DMS 273 (cell line): Measurements from ENCODE around the gene RABGAP1L.
"Not testable (repeated sequence)": the region's sequence is repeated elsewhere in the genome, so short reads cannot be mapped to it uniquely, and the experiment has no call there.

Source experiments
- DNase-seq: peaks from one replicate; lab custom pipeline; 2025; ENCODE audit not compliant: unreplicated experiment; lab: John Stamatoyannopoulos, UW

Gene RABGAP1L

DNA sequence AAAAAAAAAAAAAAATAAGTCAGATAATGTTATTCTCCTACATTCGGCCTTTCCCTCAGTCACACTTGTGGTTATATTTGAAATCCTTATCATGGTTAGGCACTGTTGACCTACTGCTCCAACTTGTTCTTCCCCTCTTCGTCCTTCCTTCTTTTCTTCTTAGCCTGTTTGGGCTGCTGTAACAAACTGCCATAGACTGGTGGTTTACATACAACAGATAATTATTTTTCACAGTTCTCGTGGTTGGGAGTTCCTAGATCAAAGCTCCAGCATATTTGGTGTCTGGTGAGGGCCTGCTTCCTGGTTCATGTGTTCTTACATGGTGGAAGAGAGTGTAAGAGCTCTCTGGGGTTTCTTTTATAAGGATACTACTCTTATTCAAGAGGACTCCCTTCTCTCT is 73.4 kb downstream of the RABGAP1L start:
- no peak for DNase-seq

DNA sequence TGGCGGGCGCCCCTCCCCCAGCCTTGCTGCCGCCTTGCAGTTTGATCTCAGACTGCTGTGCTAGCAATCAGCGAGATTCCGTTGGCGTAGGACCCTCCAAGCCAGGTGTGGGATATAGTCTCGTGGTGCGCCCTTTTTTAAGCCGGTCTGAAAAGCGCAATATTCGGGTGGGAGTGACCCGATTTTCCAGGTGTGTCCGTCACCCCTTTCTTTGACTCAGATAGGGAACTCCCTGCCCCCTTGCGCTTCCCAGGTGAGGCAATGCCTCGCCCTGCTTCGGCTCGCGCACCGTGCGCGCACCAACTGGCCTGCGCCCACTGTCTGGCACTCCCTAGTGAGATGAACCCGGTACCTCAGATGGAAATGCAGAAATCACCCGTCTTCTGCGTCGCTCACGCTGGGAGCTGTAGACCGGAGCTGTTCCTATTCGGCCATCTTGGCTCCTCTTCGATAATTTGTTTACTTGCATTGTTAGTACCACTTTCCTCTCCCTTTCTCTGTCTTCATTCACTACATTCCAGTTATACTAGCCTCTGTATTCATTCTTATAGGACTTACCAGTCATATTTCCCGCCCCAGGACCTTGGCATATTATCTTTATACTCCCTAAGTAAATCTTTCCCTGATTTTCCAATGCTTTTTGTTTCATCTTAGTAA is 79.7 kb downstream of the RABGAP1L start:
- DNase-seq: not testable (repeated sequence)

DNA sequence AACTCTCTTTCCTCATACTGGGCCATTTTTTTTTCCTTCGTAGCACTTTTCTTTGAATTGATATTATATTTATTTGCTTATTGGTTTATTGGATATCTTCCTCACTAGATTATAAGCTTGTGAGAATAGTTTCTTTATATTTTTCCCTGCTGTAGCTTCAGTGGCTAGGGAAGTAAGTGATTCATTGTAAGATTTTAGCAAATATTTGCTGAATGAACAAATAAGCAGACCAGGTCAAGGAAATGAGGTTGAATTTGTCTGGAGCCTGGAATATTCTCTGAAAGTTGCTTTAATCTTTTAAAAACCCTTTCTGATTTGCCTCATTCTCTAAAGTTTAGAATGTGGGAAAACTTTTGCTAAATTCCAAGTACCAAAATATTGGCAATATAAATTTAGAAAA is 80.2 kb downstream of the RABGAP1L start:
- DNase-seq: no peak

DNA sequence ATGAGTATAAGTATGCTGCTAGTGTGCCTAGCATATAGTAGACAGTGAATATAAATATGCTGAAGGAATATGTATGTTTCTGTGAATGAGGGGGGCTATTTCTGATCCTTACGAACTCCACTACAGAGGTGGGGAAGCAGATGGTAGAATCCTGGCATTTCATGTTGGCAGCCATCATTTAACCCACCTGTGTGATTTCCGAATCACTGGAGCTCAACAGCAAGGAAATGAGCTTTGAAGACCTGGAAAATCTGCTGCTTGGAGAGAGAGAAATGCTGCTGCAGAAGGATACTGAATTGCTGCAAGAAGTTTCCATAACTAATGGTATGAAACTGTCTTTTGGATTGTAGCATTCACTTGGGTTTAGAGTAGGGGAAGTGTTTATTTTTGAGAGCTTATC is 83.5 kb downstream of the RABGAP1L start:
- DNase-seq: no peak

DNA sequence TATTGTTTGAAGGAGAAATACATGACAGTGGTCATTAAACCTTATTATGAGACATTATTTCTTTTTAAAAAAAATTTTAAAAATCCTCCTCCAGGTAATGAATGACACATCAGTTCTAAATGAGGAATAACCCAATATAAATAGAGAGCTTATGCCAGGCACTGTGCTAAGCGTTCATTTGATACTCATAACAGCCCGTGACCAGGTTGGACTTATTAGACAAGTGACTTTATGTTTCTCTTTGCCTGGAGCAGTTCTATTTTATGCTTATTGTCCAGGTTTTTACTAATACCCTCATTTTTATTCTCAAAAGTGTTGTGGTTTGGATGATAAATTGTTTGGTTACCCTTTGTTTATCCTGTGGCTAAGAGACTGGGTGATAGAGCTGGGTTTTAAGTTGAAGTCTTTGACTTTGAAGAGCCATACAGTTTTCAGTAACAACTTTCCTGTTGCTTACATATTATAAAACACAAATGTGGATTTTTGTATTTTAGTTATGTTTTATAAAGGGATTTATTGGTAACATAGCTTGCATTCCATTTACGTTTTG is 84.2 kb downstream of the RABGAP1L start:
- no peak for DNase-seq

DNA sequence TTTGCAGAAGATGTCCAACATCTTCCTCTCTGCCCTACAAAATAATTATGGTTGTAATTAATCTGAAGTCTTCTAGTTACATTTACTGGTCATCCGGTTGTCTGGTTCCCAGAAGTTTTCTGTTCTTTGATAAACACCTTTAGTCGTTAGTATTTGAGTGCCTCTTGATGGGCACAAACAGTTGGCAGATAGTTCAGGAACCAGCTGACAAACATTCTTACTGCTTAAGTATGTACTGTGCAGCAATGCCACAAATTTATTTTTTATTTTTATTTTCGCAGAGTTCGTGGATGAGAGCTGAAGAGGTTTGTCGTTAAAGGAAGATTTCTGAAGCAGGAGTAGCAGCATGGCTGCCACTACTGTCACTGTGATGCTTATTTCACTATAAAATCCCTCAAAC is 84.7 kb downstream of the RABGAP1L start:
- DNase-seq: no peak

DNA sequence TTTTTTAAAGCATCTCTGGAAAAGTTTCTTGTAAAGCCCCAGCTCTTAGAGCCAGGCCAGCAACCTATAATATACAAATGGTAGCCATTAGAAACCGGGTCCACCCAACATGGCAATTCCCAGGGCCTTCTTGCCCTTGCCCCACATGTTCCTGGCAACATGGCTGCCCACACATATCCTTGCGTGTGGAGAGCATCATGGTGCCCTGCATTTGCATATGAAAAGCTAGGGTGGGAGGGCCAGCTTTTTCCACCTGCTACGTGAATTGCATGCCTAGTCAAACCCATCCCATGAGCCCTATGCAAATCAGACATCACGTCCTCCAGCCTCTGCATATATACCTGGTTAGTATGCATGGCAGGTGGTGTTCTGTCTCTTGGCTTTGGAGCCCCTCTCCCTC is 88.2 kb downstream of the RABGAP1L start:
- no peak for DNase-seq

DNA sequence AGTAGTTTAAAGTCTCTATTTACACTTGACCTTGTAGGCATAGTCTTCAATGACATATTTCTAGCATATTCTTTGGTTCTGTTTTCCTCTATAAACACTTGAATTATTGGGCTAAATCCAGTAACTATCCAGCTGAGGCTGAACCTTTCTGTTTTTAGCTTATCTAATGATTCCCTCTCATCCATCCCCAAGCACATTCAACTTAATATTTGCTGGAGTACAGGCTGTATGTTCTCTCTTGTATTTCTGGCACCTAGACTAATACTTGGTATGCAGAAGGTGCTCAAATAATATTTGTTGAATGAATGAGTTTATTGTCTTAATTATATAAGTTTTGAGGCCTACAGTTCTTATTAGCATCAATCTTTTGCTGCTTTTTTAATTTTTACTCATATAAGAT is 88.7 kb downstream of the RABGAP1L start:
- no peak for DNase-seq

DNA sequence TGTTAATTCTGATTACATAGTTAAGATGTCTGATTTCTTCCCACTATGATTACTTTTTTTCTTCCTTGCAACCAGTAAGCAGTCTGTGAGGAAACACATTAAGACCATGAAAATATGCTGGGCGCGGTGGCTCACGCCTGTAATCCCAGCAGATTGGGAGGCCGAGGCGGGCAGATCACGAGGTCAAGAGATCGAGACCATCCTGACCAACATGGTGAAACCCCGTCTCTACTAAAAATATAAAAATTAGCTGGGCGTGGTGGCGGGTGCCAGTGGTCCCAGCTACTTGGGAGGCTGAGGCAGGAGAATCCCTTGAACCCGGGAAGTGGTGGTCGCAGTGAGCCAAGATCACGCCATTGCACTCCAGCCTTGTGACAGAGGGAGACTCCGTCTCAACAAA is 97.1 kb downstream of the RABGAP1L start:
- not testable (repeated sequence) for DNase-seq

DNA sequence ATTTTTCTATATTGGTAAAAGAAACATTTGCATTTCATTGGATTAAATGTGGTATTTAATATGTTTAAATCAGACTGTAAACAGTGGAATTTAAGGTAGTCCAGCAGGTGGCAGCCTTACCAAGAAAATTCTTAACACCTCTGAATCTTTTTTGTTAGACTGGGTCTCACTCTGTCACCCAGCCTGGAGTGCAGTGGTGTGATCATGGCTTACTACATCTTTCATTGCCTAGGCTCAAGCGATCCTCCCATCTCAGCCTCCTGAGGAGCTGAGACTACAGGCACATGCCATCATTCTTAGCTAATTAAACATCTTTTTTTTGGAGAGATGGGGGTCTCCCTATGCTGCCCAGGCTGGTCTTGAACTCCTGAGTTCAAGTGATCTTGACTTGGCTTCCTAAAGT is 98.8 kb downstream of the RABGAP1L start:
- peak; percentile 75 for DNase-seq

DNA sequence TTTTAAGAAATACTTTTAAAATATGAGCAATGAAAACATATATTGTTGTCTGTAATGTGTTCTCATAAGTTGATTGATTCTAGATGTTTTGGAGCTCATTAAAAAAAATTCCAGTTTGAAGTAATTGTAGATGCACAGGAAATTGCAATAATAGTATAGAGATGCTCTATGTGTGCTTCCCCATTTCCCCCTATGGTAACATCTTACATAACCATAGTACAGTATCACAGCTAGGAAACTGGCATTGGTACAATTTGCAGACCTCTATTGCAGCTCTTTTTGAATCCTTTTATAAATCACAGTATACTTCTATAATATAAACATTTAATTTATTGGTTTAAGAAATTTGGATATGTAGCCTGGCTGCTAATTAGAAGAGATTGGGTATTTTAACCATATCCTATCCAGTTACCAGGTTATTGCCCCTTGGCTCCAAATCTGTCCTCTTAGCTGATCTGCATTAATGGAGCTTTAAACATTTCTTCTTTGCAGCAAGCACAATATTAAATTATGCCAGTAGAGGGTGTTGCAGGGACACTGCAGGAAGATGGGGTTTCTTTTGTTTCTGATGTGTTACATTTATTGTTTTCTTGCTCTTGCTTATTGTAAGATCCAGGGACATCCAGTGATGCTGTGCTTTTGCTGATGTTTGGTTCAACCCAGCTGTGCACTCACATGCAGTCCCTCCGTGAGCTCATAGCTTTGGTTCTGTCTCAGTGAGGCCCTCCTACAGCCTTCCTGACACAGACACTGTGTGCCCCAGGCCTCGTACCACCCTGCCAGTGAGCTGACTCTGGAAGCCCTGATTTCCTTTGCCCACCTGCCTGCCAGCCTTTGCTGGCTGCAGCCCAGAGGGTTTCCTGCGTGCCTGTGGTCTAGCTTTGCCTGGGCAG is 103.3 kb downstream of the RABGAP1L start:
- peak; percentile 69 for DNase-seq

DNA sequence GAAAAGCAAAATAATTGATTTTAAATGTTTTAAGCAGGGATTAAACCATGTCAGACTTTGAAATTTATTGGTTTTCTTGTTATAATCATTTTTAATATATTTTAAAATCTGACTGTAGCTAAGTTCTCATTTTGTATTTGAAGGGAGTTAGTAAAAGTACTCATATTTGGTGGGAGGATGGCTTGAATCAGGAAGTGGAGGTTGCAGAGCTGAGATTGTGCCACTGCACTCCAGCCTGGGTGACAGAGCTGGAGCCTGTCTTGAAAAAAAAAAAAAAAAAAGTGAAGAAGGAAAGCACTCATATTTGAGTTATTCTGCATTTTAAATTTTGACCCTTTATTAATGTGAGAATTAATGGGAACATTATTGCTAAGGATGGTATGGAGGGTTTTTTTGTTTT is 106.0 kb downstream of the RABGAP1L start:
- no peak for DNase-seq

DNA sequence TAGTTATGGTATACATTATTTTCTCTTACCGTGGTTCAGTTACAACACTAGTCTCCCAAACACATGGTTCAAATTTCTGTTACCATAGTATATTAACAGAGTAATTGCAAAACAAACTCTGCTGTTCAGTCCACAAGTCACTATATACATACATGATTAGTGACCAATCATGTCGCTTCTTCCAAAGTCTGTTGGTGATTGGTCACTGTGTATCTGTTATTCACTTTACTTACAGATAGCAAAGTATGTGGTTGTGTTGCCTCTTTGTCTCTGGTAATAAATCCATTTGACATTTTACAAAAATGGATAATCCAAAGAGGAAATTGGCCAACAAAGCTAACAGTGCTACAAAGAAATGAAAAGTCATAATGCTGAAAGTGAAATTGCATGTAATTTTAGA is 107.2 kb downstream of the RABGAP1L start:
- no peak for DNase-seq

DNA sequence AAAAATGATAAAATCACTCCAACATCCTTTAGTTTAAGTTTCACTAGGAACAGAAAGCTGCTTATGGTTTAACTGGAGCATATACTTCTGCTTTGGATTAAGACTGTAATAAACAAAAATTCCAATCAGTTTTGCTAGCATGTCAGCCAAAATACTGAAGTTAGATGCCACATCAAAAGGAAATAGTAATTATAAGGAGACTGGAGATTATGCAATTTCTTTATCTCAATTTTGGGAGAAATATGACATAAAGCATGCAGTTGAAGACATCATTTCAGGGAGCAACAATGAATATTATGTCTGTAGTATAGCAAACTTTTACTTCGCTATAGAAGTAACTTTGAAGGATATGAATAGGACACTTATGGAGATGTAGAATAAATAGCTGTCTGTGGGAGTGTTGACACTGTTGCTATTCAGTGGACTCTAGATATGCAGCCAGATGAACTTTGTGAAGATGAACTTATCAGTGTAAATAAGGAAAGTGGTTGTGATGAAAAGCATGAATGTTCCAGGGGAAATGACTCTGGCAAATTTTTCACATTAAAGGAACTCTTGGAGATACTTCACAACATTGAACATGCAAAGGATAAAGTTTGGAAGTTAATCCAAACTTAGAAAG is 107.8 kb downstream of the RABGAP1L start:
- DNase-seq: no peak

DNA sequence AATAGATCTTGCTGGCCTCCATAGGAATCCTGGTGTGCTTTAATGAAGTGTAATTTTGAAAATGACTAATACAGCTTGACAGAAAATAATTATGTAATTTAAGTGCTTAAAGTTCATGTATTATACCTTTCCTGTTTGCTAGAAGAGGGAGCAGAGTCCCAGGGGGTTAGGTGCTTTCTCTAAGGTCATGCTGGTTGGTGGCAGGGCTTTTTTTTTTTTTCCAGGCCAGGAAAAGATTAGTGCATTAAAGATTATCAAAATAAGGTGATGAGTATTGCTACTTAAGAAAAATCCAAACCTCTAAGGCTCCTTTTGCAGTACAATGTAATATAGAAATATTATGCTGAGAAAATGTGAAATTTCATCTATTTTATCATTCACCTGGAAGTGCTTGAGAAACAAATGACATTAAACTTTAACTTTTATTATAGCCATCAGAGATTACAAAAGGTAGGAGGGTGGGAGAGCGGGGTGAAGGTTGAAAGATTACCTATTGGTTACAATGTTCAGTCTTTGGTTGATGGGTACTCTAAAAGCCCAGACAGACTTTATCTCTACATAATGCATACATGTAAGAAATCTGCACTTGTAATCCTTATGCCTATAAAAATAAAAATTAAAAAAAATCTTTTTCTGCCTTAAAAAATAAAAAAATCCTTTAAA is 110.8 kb downstream of the RABGAP1L start:
- DNase-seq: no peak

DNA sequence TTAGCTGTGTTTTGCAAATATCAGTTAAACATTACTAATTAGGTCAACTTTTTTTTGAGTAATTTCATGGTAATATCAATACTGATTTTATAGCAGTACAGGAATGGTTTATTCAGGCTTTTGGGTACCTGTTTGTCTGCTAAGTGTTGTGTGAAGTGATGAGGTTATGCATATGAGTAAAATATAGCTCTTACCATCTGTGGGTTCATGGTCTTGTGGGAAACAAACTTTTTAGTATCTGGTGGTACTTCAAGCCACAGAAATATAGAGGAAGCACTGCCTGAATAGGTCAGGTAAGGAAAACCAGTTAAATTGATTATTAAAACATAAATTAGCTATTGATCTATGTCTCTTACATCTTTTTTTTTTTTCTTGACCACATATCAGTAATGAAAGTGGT is 113.9 kb downstream of the RABGAP1L start:
- DNase-seq: no peak

DNA sequence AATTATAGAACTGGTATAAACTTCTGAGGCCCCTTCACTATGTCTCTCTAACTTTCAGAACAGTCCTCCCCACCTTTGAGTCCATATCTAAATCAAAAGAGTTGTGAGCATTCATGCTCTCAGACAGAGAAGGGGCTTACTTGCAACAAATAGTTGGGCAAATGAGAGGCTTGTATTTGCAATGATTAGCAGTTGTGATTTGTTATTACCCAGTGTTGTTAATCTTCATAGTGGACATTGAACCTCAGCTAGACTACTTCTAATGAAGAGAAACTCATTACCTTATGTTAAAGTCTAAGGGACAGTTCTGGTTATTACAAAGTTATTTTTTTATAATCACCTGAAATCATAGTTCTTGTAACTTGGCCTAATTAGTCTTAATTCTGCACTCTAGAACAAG is 114.5 kb downstream of the RABGAP1L start:
- DNase-seq: no peak

DNA sequence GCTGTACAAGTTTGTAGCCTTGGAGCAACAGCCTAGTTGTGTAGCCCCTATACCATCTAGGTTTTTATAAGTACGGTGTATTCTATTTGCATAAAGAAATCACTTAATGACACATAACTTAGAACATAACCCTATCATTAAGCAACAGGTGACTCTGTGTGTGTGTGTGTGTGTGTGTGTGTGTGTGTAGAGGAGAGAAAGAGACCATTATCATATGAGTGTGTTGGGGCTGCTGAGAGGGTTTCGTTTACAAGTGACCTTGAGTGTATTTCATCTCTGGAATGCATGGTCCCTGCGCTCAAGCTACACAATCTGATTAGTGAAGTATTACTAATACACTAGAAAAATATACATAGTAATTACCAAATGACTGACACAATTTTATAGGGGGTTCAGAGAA is 115.1 kb downstream of the RABGAP1L start:
- DNase-seq: no peak

DNA sequence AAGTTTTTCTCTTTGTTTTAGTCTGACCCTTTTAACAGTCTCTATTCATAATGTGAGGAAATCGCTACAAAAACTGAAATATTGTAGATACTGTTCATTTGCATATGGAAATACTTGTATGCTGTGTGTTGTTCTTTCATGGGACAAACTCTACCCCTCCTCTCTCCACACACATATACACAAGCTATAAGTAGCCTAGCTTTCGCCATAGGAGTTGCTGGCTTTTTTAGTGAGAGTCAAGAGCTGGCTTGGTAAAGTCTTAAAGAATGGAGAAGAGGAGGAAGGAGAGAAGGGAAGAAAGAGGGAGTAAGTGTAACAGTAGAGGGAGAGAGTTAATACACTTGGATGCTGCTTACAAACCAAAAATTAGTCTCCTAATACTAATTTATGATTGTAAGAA is 115.6 kb downstream of the RABGAP1L start:
- DNase-seq: no peak

DNA sequence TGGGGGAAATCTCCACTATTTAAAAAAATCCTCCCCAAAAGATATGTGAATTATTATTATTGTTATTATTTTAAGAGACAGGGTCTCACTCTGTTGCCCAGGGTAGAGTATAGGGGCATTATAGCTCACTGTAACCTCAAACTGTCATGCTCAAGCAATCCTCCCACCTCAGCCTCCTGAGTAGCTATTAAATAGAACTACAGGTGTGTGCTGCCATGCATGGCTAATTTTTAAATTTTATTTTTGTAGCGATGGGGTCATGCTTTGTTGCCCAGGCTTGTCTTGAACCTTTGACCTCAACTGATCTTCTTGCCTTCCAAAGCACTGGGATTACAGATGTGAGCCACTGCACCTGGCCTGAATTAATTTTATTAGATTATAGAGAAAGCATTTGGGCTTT is 116.8 kb downstream of the RABGAP1L start:
- no peak for DNase-seq

DNA sequence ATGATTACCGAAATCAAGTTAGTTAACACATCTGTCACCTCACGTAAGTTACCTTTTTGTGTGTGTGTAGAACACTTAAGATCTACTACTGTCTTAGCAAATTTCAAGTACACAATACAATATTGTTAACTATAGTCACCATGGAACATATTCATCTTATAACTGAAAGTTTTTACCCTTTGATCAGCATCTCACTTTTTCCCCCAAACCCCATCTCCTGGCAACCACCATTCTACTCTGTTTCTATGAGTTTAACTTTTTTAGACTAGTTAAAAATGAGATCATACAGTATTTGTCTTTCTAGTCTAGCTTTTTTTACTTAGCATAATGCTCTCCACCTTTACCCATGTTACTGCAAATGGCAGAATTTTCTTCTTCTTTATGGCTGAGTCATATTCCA is 124.7 kb downstream of the RABGAP1L start:
- no peak for DNase-seq
